Measurements from ENCODE around the gene FLNB.

FLNB gene

DNA sequence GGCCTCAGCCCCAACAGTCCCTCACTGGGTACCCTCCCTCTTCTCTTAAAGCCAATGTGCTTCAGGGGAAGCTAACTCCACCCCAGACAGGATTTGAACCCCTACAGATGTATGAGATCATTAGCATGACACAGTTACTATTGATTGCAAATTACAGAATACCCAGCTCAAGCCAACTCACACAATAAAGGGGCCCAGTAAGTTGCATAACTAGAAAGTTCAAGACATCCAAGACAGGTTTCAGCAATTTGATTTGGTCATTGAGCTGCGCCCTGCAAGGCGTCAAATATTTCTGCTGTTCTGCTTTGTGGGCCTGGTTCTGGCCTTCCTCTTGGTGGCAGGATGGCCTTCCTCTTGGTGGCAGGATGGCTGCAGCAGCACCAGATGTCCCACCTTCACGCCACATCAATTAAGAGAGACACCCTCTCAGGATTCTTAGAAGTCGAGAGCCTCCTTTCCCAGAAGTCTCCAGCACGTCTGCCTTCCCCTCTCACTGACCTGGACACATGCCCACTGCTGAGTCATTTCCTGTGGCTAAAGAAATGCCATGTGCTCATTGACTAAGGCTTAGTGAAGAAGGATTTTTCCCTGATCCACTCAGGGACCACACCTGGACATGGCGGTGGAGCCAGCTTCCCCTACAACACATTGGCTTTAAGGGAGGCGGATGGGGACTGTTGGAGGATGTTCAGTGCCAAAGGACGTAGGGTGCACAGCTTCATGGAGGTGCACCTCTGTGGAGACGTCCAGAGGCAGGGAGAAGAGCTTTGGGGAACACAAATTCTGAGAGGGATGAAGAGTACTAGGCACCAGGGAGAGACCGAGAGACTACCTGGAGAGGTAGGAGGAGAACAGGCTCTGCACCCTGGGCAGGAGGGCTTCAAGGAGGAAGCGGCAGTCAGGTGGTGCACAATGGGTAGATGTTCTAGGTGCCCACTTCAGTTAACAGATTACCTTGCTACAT, 153.5 kb downstream of the FLNB start:
- H3K4me3 ChIP-seq (ENCODE audit: control insufficient read depth, low read depth, low read length), result no peak overlapping the region
- peak; percentile 65 for DNase-seq (ENCODE audit: low read depth)
- TF ChIP-seq, protein P1, sequence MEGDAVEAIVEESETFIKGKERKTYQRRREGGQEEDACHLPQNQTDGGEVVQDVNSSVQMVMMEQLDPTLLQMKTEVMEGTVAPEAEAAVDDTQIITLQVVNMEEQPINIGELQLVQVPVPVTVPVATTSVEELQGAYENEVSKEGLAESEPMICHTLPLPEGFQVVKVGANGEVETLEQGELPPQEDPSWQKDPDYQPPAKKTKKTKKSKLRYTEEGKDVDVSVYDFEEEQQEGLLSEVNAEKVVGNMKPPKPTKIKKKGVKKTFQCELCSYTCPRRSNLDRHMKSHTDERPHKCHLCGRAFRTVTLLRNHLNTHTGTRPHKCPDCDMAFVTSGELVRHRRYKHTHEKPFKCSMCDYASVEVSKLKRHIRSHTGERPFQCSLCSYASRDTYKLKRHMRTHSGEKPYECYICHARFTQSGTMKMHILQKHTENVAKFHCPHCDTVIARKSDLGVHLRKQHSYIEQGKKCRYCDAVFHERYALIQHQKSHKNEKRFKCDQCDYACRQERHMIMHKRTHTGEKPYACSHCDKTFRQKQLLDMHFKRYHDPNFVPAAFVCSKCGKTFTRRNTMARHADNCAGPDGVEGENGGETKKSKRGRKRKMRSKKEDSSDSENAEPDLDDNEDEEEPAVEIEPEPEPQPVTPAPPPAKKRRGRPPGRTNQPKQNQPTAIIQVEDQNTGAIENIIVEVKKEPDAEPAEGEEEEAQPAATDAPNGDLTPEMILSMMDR (IDR thresholded peaks at IDR 0.05; ENCODE audit: control insufficient read depth, insufficient read depth, low read depth, low read length, missing control alignments), result no peak

DNA sequence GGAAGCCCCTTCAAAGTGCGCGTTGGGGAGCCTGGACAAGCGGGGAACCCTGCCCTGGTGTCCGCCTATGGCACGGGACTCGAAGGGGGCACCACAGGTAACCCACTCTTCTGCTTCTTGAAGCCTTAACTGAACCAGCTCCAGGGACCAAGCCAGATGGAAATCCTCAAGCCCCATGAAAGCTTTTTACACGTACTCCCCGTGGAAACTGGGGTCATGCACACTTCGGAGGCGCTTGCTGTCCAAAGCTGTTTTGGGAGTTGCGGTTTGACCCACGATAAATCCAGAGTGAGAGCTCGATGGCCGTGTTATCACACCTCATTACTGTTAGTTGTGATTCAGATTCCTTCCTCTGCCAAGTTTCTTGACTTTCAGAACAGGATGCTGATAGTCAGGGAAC, 155.0 kb downstream of the FLNB start:
- DNase-seq (ENCODE audit: low read depth), result no peak
- no peak overlapping the region for H3K4me3 ChIP-seq (ENCODE audit: control insufficient read depth, low read depth, low read length)
- TF ChIP-seq, protein P1 (IDR thresholded peaks at IDR 0.05; ENCODE audit: control insufficient read depth, insufficient read depth, low read depth, low read length, missing control alignments), result no peak

DNA sequence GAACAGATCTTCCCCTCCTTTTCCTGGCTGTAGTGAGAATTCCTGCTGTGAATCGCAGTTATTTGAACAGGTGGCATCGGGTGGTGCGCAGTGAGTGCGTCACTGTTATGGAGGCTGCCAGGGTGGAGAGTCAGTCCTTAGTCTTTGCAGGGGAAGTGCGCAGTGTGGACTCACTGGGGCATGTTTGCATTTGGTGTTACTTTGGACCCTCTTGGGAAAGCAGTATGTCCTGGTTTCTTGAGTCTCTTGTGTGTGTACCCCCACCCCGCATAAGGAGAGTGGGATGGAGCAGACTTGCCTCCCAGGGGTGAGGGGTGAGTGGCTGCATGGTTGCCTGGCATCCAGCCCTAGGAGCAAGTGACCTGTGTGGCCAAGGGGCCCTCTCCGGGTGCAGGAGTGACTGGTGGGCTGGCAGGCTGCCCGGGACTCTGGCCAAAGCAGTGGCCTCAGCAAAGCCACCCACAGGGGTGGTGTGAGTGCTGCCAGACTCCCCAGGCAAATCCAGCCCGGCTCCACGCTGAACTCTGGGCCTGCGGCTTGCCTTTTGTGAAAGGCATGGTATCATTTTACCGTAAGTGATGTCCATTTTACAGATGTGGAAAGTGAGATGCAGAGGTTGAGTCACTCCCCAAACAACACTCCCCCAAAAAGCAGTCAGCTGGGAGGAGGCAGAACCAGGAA, 156.1 kb downstream of the FLNB start:
- TF ChIP-seq, protein P1 (IDR thresholded peaks at IDR 0.05; ENCODE audit: control insufficient read depth, insufficient read depth, low read depth, low read length, missing control alignments), result no peak
- no peak for DNase-seq (ENCODE audit: low read depth)
- H3K4me3 ChIP-seq (ENCODE audit: control insufficient read depth, low read depth, low read length), result no peak overlapping the region

GRCh38 chr3:58164906-58165821, 156.9 kb downstream of the FLNB start:
- DNase-seq (ENCODE audit: low read depth), result no peak
- TF ChIP-seq, protein P1 (IDR thresholded peaks at IDR 0.05; ENCODE audit: control insufficient read depth, insufficient read depth, low read depth, low read length, missing control alignments), result no peak
- H3K4me3 ChIP-seq (ENCODE audit: control insufficient read depth, low read depth, low read length), result no peak overlapping the region

DNA sequence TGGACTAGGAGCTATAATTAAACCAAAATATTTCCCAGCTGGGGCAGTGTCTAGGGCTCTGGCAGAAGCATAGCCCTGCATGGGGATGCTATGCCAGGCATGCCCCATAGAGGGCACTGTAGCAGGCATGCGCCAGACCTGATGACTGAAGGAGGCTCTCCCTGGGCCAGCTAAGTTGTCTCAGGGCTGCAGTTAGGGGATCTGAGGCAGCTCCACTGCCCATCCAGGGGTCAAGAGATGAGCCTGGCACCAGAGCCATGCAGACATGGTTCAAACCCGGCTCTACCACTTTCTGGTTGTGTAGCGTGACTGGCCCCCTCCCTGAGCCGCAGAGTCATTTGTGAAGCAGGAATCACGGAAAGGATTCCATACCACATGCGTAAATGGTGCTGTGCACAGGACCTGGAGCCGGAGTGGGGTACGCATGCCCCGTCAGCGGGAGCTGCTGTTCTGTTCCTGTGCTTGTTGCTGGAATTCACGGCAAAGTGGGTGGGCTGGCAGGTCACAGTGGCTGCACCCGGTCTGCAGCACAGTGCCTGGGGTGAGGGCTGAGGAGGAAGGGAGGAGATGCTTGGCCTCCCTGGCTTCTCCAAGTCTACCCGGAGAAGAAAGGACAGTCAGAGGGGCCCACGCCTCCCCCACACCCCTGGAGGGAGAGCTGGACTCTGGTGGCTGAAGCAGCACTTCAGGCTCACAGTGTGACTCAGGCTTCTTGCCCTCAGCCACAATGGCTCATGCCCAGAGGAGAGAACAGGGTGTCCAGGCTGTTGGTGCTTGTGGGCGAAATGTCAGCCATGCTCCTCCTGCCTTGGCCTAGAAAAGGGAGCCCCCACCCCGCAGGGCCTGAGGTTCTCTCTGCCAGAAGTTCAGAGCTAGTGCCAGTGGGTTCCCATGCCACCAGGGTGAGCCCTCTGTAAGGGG, 159.5 kb downstream of the FLNB start:
- DNase-seq (ENCODE audit: low read depth), result no peak
- H3K4me3 ChIP-seq (ENCODE audit: control insufficient read depth, low read depth, low read length), result no peak overlapping the region
- TF ChIP-seq, protein P1 (IDR thresholded peaks at IDR 0.05; ENCODE audit: control insufficient read depth, insufficient read depth, low read depth, low read length, missing control alignments), result peak; percentile 94

All from AG09309 (cell line).